Fibroblast of lung (primary cell): ENCODE measurements around the gene ZNF189.

Experiments
- EZH2 ChIP-seq: IDR thresholded peaks from 2 replicates; pipeline ENCODE4 v1.5.1; 2012; ENCODE audit warnings: low read length, control low read depth, mild to moderate bottlenecking; ENCODE audit errors: missing control alignments
- TF ChIP-seq, protein P1 (sequence below), 2 donors: IDR thresholded peaks in 1 of 2; conservative IDR thresholded peaks in 1 of 2; 1 replicate in 1 of 2; 2 replicates in 1 of 2; pipeline ENCODE4 v1.5.1; 2011 to 2012; ENCODE audit warnings: low read length in 2 of 2, control low read depth in 1 of 2, inconsistent platforms in 1 of 2, low read depth in 1 of 2, mild to moderate bottlenecking in 1 of 2

- TF ChIP-seq, protein P1, sequence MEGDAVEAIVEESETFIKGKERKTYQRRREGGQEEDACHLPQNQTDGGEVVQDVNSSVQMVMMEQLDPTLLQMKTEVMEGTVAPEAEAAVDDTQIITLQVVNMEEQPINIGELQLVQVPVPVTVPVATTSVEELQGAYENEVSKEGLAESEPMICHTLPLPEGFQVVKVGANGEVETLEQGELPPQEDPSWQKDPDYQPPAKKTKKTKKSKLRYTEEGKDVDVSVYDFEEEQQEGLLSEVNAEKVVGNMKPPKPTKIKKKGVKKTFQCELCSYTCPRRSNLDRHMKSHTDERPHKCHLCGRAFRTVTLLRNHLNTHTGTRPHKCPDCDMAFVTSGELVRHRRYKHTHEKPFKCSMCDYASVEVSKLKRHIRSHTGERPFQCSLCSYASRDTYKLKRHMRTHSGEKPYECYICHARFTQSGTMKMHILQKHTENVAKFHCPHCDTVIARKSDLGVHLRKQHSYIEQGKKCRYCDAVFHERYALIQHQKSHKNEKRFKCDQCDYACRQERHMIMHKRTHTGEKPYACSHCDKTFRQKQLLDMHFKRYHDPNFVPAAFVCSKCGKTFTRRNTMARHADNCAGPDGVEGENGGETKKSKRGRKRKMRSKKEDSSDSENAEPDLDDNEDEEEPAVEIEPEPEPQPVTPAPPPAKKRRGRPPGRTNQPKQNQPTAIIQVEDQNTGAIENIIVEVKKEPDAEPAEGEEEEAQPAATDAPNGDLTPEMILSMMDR (conservative IDR thresholded peaks at IDR 0.05 in 1 of 2, IDR thresholded peaks at IDR 0.05 in 1 of 2; ENCODE audit: low read depth in 1 of 2, low read length in 2 of 2): no peak
- TF ChIP-seq EZH2: no peak
Measured at GRCh38 chr9:101453776-101454570, 55.3 kb downstream of the ZNF189 start.
